OCI-M2 (cell line): Measurements from ENCODE around the gene IL17RE.
"Not testable (repeated sequence)": the region's sequence is repeated elsewhere in the genome, so short reads cannot be mapped to it uniquely, and the experiment has no call there.

Source experiments
- DNase-seq: peaks from one replicate; lab custom pipeline; 2025; ENCODE audit not compliant: unreplicated experiment; lab: John Stamatoyannopoulos, UW

Gene IL17RE

GRCh38 chr3:9879830-9880549 is 22.7 kb upstream of the IL17RE start, which contains the start of gene CIDEC:
CIDEC (minus strand) TSS chr3:9880253; CDS start chr3:9878486, 1,767 bp downstream.
- DNase-seq, result no peak

- no peak for DNase-seq
Measured at GRCh38 chr3:9881441-9881840, 21.2 kb upstream of the IL17RE start.

GRCh38 chr3:9883706-9884554 is 18.7 kb upstream of the IL17RE start:
- no peak for DNase-seq

- no peak for DNase-seq
Measured at GRCh38 chr3:9884555-9885165, 18.0 kb upstream of the IL17RE start.

GRCh38 chr3:9886328-9886727 is 16.3 kb upstream of the IL17RE start:
- no peak for DNase-seq

- DNase-seq, result no peak
Measured at GRCh38 chr3:9887480-9887879, 15.2 kb upstream of the IL17RE start.

GRCh38 chr3:9888540-9888939 is 14.1 kb upstream of the IL17RE start:
- DNase-seq, result no peak

- DNase-seq, result no peak
Measured at GRCh38 chr3:9889405-9889804, 13.2 kb upstream of the IL17RE start.

- peak; percentile 62 for DNase-seq
Measured at GRCh38 chr3:9890249-9891071, 12.2 kb upstream of the IL17RE start, which contains the start of gene JAGN1. JAGN1 (plus strand) TSS chr3:9890610; CDS start chr3:9890723, 113 bp downstream.

- no peak for DNase-seq
Measured at GRCh38 chr3:9891072-9891622, 11.5 kb upstream of the IL17RE start.

- no peak for DNase-seq
Measured at GRCh38 chr3:9893739-9894138, 8.9 kb upstream of the IL17RE start.

- DNase-seq, result not testable (repeated sequence)
Measured at GRCh38 chr3:9895715-9896114, 6.9 kb upstream of the IL17RE start.

GRCh38 chr3:9896755-9897407 is 5.8 kb upstream of the IL17RE start:
- DNase-seq, result not testable (repeated sequence)

- no peak for DNase-seq
Measured at GRCh38 chr3:9897408-9898372, 5.0 kb upstream of the IL17RE start.

GRCh38 chr3:9898467-9899241 is 4.0 kb upstream of the IL17RE start:
- no peak for DNase-seq

GRCh38 chr3:9899289-9899791 is 3.3 kb upstream of the IL17RE start:
- DNase-seq, result no peak

- DNase-seq, result not testable (repeated sequence)
Measured at GRCh38 chr3:9900965-9901415, 1.7 kb upstream of the IL17RE start.

- DNase-seq, result no peak
Measured at GRCh38 chr3:9901967-9902366, 681 bp upstream of the IL17RE start.
